Progenitor cell of endocrine pancreas (in vitro differentiated cells): ENCODE data around the gene EQTN. TPM values are rescaled to one million over a fixed set of nuclear protein-coding genes. Genes with fewer than 3 reads are reported as not detected.

Experiments
- DNase-seq: peaks from one replicate; pipeline ENCODE4 v3.0.0; 2021; ENCODE audit warnings: low spot score; ENCODE audit not compliant: unreplicated experiment
- H3K27ac Mint-ChIP-seq: 2 replicates; pipeline ENCODE4 v1.8.0; 2021; ENCODE audit warnings: mild to moderate bottlenecking, moderate library complexity, mixed read lengths
- H3K27me3 Mint-ChIP-seq: 2 replicates; pipeline ENCODE4 v1.8.0; 2021; ENCODE audit warnings: mixed read lengths
- H3K36me3 Mint-ChIP-seq: 2 replicates; pipeline ENCODE4 v1.8.0; 2022; ENCODE audit warnings: mixed read lengths; ENCODE audit not compliant: insufficient read depth
- H3K4me1 Mint-ChIP-seq: 2 replicates; pipeline ENCODE4 v1.8.0; 2021; ENCODE audit warnings: low read depth, mixed read lengths
- H3K4me3 Mint-ChIP-seq: 2 replicates; pipeline ENCODE4 v1.8.0; 2021; ENCODE audit warnings: low read depth, mild to moderate bottlenecking, moderate library complexity, mixed read lengths
- H3K9me3 Mint-ChIP-seq: 2 replicates; pipeline ENCODE4 v1.8.0; 2021; ENCODE audit warnings: low read depth, mixed read lengths
- CTCF ChIP-seq: fragments of 200-600 bp; sonication (generic); IDR thresholded peaks from one replicate; pipeline ENCODE4 v1.5.0; 2021; ENCODE audit warnings: antibody characterized with exemption, mild to moderate bottlenecking; ENCODE audit not compliant: unreplicated experiment
- total RNA-seq: library from RNA; stranded (reverse); gene quantifications from 2 replicates; pipeline ENCODE4 v1.2.1, GENCODE V29; 2021

Gene EQTN
- total RNA-seq, 1 donor from 2014 or later = 1.1 TPM

DNA sequence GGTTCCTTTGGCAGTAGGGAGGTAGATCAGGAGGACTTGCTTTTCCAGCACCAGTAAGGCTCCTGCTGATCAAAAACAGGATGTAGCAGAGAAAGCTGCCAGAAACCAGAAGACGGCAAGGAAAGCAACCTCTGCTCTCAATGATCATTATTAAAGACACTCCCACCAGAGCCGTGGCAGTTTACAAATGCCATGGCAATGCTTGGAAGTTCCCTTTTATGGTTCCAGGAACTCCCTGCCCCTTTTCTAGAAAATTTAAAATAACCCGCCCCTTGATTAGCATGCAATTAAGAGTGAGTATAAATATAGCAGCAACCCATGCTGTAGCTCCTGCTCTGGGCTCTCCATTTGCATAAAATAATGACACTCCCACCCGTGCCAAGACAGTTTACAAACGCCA is 16.1 kb downstream of the EQTN start:
- no peaks in the 10 kb centered on the region for H3K9me3 Mint-ChIP-seq
- no peaks in the 10 kb centered on the region for H3K36me3 Mint-ChIP-seq
- DNase-seq = no peak

GRCh38 chr9:27280249-27280648 is 16.7 kb downstream of the EQTN start:
- Mint-ChIP-seq H3K4me1 (peaks cover 5% of the 10 kb centered on the region), H3K36me3 (no peaks in the 10 kb centered on the region), H3K27me3 (no peaks in the 10 kb centered on the region), H3K27ac (no peak overlapping the region), H3K4me3 (no peak overlapping the region), H3K9me3 (no peaks in the 10 kb centered on the region)
- no peak for DNase-seq
- no peak for TF ChIP-seq CTCF

More for the DNA sequence above, 16.1 kb downstream of the EQTN start:
- H3K4me1 Mint-ChIP-seq = peaks cover 4% of the 10 kb centered on the region
- no peak overlapping the region for H3K27ac Mint-ChIP-seq
- no peak for TF ChIP-seq CTCF
- no peak overlapping the region for H3K4me3 Mint-ChIP-seq
- H3K27me3 Mint-ChIP-seq = no peaks in the 10 kb centered on the region

- H3K4me1 Mint-ChIP-seq = peaks cover 5% of the 10 kb centered on the region
Observed at GRCh38 chr9:27279611-27280010, 17.3 kb downstream of the EQTN start.

GRCh38 chr9:27278374-27278773 is 18.6 kb downstream of the EQTN start:
- no peaks in the 10 kb centered on the region for H3K9me3 Mint-ChIP-seq
- H3K4me1 Mint-ChIP-seq = peaks cover 5% of the 10 kb centered on the region
- H3K36me3 Mint-ChIP-seq = no peaks in the 10 kb centered on the region
- no peak overlapping the region for H3K4me3 Mint-ChIP-seq
- H3K27me3 Mint-ChIP-seq = no peaks in the 10 kb centered on the region
- DNase-seq = no peak
- TF ChIP-seq CTCF = no peak
- H3K27ac Mint-ChIP-seq = no peak overlapping the region

More at GRCh38 chr9:27279611-27280010, 17.3 kb downstream of the EQTN start:
- no peak overlapping the region for H3K27ac Mint-ChIP-seq
- no peaks in the 10 kb centered on the region for H3K9me3 Mint-ChIP-seq
- no peak overlapping the region for H3K4me3 Mint-ChIP-seq
- no peak for DNase-seq
- TF ChIP-seq CTCF = no peak
- no peaks in the 10 kb centered on the region for H3K27me3 Mint-ChIP-seq
- no peaks in the 10 kb centered on the region for H3K36me3 Mint-ChIP-seq

DNA sequence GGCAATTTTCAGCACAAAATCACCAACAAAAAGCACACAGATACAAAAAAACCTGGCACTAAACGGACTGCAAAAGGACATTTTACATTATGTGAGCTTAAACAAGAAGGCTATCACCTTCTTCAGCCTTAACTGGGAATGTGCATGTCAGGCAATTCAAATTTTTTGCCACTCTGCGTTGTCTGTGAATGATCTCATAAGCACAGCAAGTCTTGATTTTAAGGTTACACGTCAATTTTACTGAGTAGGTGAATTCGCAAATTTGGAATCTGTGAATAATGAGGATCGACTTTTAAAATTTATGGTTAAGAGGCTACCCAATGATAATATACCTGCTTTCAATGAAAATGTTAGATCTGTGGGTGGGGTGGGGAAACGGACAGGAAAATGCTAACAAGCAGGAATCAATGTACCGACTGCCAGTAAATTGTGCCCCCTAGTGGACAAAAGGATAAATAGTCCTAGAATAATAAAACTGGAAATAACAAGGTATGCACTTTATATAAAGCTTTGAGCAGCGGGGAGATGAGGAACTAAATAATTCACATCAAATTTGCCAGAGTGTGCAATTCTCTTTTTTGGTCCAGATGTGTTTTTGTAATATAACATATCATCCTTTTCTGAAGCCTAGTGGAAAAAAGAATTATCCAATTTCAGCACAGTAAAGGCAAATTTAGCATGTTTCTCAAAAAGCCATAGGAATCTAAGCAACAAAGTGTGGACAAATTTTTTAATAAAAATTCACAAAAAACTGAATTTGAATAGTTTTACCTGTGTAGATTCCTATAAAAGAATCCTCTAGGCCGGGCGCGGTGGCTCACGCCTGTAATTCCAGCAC is 20.5 kb downstream of the EQTN start:
- DNase-seq = no peak
- TF ChIP-seq CTCF = peak; percentile 87

More for the DNA sequence above, 20.5 kb downstream of the EQTN start:
- Mint-ChIP-seq H3K36me3 (no peaks in the 10 kb centered on the region), H3K9me3 (no peaks in the 10 kb centered on the region), H3K4me3 (no peak overlapping the region), H3K27me3 (no peaks in the 10 kb centered on the region), H3K27ac (no peak overlapping the region), H3K4me1 (peaks cover 5% of the 10 kb centered on the region)
